Stimulated activated effector memory CD8-positive, alpha-beta T cell treated with anti-CD3 and anti-CD28 coated beads, Interleukin-12 subunit alpha, Interleukin-12 subunit beta, amount 100 ng/mL, for 72 hours (primary cell): ENCODE data around the gene PRPSAP1.

Experiments
- ATAC-seq: fragments of 150-1000 bp; cut with Tn5 transposase; 2 replicates; pipeline ENCODE4 v1.10.0; 2021
- DNase-seq, 2 donors: peaks; one replicate each; pipeline ENCODE4 v3.0.0; 2021 to 2022; ENCODE audit warnings: low spot score in 2 of 2
- H3K27ac Mint-ChIP-seq: one replicate; pipeline ENCODE4 v1.8.0; 2022; ENCODE audit warnings: mild to moderate bottlenecking, mixed read lengths
- H3K36me3 Mint-ChIP-seq: one replicate; pipeline ENCODE4 v1.8.0; 2022; ENCODE audit warnings: mild to moderate bottlenecking, mixed read lengths
- H3K4me1 Mint-ChIP-seq: one replicate; pipeline ENCODE4 v1.8.0; 2022; ENCODE audit warnings: mixed read lengths
- H3K4me3 Mint-ChIP-seq: one replicate; pipeline ENCODE4 v1.8.0; 2022; ENCODE audit warnings: mild to moderate bottlenecking, mixed read lengths
- H3K9me3 Mint-ChIP-seq: one replicate; pipeline ENCODE4 v1.8.0; 2022; ENCODE audit warnings: mixed read lengths

Gene PRPSAP1

GRCh38 chr17:76385892-76386786 lies 32.4 kb upstream of the PRPSAP1 start:
- peaks cover 22% of the 10 kb centered on the region for H3K4me1 Mint-ChIP-seq
- H3K9me3 Mint-ChIP-seq = no peaks in the 10 kb centered on the region
- H3K36me3 Mint-ChIP-seq = peaks cover 41% of the 10 kb centered on the region
- peak overlapping the region; percentile 62 for H3K27ac Mint-ChIP-seq
- DNase-seq (peak; percentile 85 to 94), ATAC-seq (peak; percentile 41)
- H3K4me3 Mint-ChIP-seq = peak overlapping the region; percentile 94

GRCh38 chr17:76384987-76385891 lies 31.5 kb upstream of the PRPSAP1 start:
- DNase-seq (peak; percentile 25 to 76), ATAC-seq (peak; percentile 2)
- Mint-ChIP-seq H3K4me3 (peak overlapping the region; percentile 94), H3K9me3 (no peaks in the 10 kb centered on the region), H3K27ac (no peak overlapping the region), H3K4me1 (peaks cover 20% of the 10 kb centered on the region), H3K36me3 (peaks cover 40% of the 10 kb centered on the region)

- peak; percentile 73 to 87 for DNase-seq
- H3K4me3 Mint-ChIP-seq = peak within 1 kb of the TSS; percentile 94
- peaks cover 17% of the 10 kb centered on the region for H3K4me1 Mint-ChIP-seq
- peak within 1 kb of the TSS; percentile 94 for H3K27ac Mint-ChIP-seq
- peak; percentile 80 for ATAC-seq
- H3K36me3 Mint-ChIP-seq = peaks cover 32% of the 10 kb centered on the region
- H3K9me3 Mint-ChIP-seq = no peaks in the 10 kb centered on the region
These were observed 30.7 kb upstream of the PRPSAP1 start, which contains the start of gene SPHK1 for GRCh38 chr17:76384222-76384986. Gene SPHK1, plus strand, starts transcription at chr17:76384609. Its CDS starts 1,036 bp downstream, at chr17:76385645.

GRCh38 chr17:76383546-76384221 lies 30.0 kb upstream of the PRPSAP1 start:
- ATAC-seq = peak; percentile 53
- DNase-seq = peak; percentile 45 to 90
- Mint-ChIP-seq H3K36me3 (peaks cover 25% of the 10 kb centered on the region), H3K27ac (peak overlapping the region; percentile 94), H3K4me3 (peak overlapping the region; percentile 94), H3K4me1 (peaks cover 17% of the 10 kb centered on the region), H3K9me3 (no peaks in the 10 kb centered on the region)

DNA sequence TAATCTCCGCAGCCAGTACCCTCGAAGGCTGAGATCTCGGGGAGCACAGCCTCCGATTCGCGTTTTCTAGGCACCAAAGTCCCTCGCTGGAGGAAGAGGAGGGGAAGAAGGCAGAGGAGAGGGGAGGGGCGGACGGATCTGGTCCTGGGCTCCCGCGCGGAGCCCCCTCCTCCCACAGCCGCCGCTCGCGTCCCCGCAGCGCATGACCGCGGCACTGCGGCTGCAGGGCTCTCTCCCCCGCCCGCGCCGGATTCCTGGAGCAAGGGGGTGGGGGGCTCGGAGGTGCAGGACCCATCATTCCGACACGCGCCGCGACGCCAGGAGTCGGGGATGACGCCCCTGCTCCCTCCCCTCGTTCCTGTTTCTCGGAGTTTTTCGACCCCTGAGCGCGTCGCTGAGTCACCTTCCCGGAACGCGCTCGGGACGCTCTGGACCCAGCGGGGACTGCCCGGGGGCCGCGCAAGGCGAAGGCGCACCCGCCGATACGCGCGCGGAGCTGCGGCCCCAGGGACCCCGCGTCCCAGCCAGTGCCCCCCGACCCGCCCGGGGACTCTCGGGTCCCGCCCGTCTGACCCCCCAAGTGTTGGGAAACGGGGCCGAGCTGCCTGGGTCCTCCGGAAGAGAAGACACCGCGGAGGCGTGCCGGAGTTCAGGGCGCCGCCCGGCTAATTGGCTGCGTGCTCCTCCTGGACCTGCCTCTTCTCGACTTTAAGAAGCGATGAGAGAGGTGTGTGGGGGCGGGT lies 29.3 kb upstream of the PRPSAP1 start:
- Mint-ChIP-seq H3K27ac (peak overlapping the region; percentile 94), H3K36me3 (peaks cover 23% of the 10 kb centered on the region), H3K4me3 (peak overlapping the region; percentile 94), H3K4me1 (peaks cover 17% of the 10 kb centered on the region), H3K9me3 (no peaks in the 10 kb centered on the region)
- peak; percentile 55 to 63 for DNase-seq
- peak; percentile 71 for ATAC-seq

DNA sequence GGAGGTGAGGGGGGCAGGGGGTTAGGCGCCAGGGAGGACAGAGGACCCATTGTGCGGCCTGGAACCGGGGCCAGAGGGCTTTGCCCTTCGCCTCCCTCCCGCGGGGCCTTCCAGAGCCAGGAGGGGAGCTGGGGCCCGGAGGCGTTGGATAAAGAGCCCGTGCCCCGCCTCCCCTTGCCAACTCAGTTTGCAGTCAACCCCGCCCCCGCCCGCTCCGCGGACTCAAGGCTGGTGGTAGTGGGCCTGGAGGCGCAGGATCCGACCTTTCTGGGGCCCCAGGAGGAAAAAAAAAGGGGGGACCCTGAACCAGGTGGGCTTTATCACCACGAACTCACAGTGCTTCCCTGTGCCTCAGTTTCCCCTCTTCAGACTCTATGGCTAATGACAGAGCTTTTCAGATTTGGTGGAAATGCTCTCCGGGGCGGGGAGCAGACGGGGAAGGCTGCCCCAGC lies 28.7 kb upstream of the PRPSAP1 start:
- Mint-ChIP-seq H3K4me3 (peak overlapping the region; percentile 94), H3K27ac (peak overlapping the region; percentile 70), H3K36me3 (peaks cover 23% of the 10 kb centered on the region), H3K4me1 (peaks cover 21% of the 10 kb centered on the region), H3K9me3 (no peaks in the 10 kb centered on the region)
- ATAC-seq = no peak
- no peak for DNase-seq

DNA sequence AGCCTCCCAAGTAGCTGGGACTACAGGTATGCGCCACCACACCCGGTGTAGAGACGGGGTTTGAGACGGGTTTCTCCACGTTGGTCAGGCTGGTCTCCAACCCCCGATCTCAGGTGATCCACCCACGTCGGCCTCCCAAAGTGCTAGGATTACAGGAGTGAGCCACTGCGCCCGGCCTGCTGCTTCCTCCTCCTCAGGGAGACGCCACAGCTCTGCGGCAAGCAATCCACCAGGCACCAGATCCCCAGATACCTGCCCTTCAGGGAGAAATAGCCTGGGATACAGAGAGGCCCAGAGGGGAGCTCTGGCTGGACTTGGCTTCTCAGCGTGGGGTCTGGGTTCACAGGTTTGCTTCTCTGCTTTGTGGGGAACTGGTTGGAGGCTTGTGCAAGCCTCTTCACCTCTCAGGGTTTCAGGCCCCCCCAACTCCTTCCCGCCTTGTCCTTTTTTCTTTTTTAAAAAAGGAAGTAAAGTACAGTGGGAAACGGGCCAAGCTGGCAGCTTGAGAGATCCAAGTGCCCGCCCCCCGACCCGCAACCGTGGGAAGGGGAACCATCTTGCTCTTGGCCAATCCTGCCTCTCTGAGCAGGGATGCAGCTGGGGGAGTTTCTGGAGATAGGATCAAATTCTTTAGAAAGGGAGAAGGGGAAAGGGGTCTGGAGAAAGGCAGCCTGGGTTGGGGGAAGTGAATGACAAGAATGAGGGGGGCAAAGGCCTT lies 28.1 kb upstream of the PRPSAP1 start:
- Mint-ChIP-seq H3K9me3 (no peaks in the 10 kb centered on the region), H3K36me3 (peaks cover 20% of the 10 kb centered on the region), H3K4me3 (peak overlapping the region; percentile 94), H3K4me1 (peaks cover 23% of the 10 kb centered on the region), H3K27ac (no peak overlapping the region)
- ATAC-seq (no peak), DNase-seq (no peak)

GRCh38 chr17:76379646-76380376 lies 26.1 kb upstream of the PRPSAP1 start:
- H3K27ac Mint-ChIP-seq = no peak overlapping the region
- no peaks in the 10 kb centered on the region for H3K9me3 Mint-ChIP-seq
- H3K4me1 Mint-ChIP-seq = peaks cover 11% of the 10 kb centered on the region
- ATAC-seq = no peak
- H3K4me3 Mint-ChIP-seq = no peak overlapping the region
- H3K36me3 Mint-ChIP-seq = peaks cover 14% of the 10 kb centered on the region
- DNase-seq = no peak

DNA sequence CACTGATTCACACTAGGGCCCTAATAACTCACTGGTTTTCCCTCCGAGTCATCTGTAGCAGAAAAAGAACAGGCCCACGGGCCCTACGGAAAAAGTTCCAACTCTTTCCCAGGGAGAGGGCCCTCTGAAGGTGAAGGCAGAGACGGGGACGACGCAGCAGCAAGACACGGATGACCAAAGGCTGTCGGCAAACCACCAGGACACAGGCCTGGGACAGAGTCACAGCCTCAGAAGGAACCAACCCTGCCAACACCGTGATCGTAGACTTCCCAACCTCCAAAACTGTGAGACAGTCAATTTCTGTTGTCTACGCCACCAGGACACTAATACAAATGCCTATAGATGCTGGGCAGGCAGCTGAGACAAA lies 25.5 kb upstream of the PRPSAP1 start:
- ATAC-seq = no peak
- peaks cover 11% of the 10 kb centered on the region for H3K4me1 Mint-ChIP-seq
- DNase-seq = no peak
- no peak overlapping the region for H3K27ac Mint-ChIP-seq
- peaks cover 14% of the 10 kb centered on the region for H3K36me3 Mint-ChIP-seq
- H3K4me3 Mint-ChIP-seq = no peak overlapping the region
- H3K9me3 Mint-ChIP-seq = no peaks in the 10 kb centered on the region

GRCh38 chr17:76378548-76379274 lies 25.0 kb upstream of the PRPSAP1 start:
- peaks cover 9% of the 10 kb centered on the region for H3K4me1 Mint-ChIP-seq
- no peak overlapping the region for H3K4me3 Mint-ChIP-seq
- peaks cover 14% of the 10 kb centered on the region for H3K36me3 Mint-ChIP-seq
- H3K27ac Mint-ChIP-seq = no peak overlapping the region
- ATAC-seq = no peak
- no peaks in the 10 kb centered on the region for H3K9me3 Mint-ChIP-seq
- DNase-seq = no peak

DNA sequence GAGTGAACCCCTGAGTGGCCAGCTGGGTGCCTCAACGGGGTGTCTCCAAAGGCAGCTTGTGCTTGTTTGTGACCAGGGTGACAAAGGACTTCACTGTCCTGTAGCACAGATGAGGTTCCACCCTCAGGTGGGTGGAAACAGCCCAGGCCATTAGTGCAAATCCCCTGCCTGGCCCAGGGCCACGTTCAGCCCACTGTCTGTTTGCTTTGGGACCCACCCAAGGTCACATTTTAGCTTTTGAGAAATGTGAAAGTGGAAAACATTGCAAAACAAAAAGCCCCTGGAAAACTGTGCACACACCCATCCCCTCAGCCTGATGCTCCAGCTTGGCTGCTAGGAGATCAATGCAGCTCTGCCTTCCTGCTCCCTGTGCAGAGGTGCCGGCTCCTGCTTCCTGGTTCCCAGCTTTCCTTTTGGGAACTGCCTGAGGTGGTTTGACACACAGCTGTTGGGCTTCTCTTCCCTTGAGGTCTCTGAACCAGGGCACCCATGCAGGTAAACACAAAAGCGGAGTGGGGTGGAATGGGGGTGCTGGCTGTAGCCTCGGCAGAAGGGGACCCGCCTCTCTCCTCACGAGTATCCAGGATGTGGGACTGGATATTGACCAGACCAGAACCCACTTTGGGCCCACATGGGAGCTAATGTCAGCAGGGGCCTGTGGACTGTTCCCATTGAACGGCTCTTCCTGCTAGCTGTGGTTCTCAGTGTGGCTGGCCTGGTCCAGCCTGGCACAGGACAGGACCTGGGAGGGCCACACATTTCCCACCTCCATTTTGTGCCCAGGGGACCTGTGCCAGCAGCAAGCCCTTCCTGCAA lies 22.8 kb upstream of the PRPSAP1 start:
- Mint-ChIP-seq H3K4me1 (peaks cover 17% of the 10 kb centered on the region), H3K9me3 (no peaks in the 10 kb centered on the region), H3K27ac (peak overlapping the region; percentile 14), H3K36me3 (peaks cover 8% of the 10 kb centered on the region), H3K4me3 (no peak overlapping the region)
- DNase-seq (no peak), ATAC-seq (no peak)
